ENCODE results near the gene RAPGEF5.

Gene RAPGEF5

DNA sequence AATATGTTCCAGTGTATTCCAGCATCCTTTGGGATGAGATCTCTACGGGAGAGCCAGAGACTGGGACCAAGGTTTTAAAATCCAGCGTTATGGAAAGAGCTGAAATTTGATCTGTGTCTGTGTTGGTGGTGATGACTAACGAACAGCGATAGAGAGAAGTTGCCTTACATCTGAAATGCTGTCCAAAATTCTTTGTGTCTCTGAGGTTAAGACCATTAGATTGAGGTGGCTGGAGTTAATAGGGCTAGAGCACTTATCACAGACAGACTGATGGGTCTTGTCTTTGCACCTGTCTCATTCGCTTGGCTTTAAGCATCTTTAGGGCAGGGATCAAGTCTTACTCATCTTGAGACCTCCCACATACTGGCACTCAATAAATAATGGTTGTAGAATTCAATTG is 41.0 kb upstream of the RAPGEF5 start:
- peaks cover 5% of the 10 kb centered on the region for H3K4me1 ChIP-seq (ENCODE audit: control insufficient read depth, insufficient read depth, low read length, poor library complexity, severe bottlenecking)

DNA sequence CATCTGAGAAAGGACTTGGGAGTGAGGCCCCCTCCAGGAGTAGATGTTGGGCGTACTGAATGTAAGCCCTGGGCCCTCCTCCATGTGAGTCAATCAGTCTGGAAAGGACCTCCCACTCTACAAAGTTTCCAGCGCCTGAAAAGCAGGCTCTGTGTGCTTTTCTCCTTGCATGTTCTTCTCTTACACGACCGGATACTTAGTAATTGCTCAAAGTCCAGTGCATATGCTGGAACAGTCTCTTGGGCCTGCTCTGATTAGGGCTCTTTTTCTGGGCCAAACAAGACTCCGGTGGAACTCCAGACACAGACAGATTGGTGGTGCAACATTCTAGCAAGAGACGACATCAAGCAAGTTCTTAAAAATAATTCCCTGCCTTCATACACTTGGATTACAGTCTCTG is 38.3 kb upstream of the RAPGEF5 start:
- DNase-seq, result no peak
- no peaks in the 10 kb centered on the region for H3K27me3 ChIP-seq (replicated peaks; ENCODE audit: control insufficient read depth, insufficient read depth, low read length, poor library complexity, severe bottlenecking)
- H3K36me3 ChIP-seq (ENCODE audit: control insufficient read depth, insufficient read depth, low read length), result no peaks in the 10 kb centered on the region
- H3K9me3 ChIP-seq (ENCODE audit: control insufficient read depth, low read length), result no peaks in the 10 kb centered on the region
- H3K4me3 ChIP-seq (ENCODE audit: insufficient read depth, low read depth, low read length, poor library complexity, severe bottlenecking), result no peak overlapping the region
- no peaks in the 10 kb centered on the region for H3K4me1 ChIP-seq (ENCODE audit: control insufficient read depth, insufficient read depth, low read length, poor library complexity, severe bottlenecking)
- no peak overlapping the region for H3K27ac ChIP-seq (ENCODE audit: insufficient read depth, low read length, poor library complexity, severe bottlenecking)

More for the DNA sequence above, 41.0 kb upstream of the RAPGEF5 start:
- H3K9me3 ChIP-seq (ENCODE audit: control insufficient read depth, low read length), result no peaks in the 10 kb centered on the region
- no peaks in the 10 kb centered on the region for H3K27me3 ChIP-seq (replicated peaks; ENCODE audit: control insufficient read depth, insufficient read depth, low read length, poor library complexity, severe bottlenecking)
- H3K27ac ChIP-seq (ENCODE audit: insufficient read depth, low read length, poor library complexity, severe bottlenecking), result no peak overlapping the region
- no peak overlapping the region for H3K4me3 ChIP-seq (ENCODE audit: insufficient read depth, low read depth, low read length, poor library complexity, severe bottlenecking)
- no peak for DNase-seq
- no peaks in the 10 kb centered on the region for H3K36me3 ChIP-seq (ENCODE audit: control insufficient read depth, insufficient read depth, low read length)

DNA sequence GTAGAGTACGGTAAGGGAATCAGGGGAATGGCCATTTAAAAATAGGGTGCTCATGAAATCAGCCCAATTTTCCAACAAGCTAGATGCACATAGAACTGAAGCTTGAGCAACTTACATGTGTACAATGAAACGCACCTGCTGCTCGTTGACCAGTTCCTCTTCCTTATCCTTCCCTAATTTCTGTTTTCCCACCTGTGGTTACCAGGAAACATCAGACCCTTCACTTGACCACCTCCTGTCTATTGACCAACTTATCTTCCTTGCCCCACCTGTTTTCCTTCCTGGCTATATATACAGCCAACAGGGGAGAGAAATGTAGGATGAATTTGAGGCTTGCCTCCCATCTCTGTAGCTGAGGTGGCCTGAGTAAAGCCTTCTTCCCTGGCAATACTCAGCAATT is 37.8 kb upstream of the RAPGEF5 start:
- no peaks in the 10 kb centered on the region for H3K36me3 ChIP-seq (ENCODE audit: control insufficient read depth, insufficient read depth, low read length)
- H3K4me1 ChIP-seq (ENCODE audit: control insufficient read depth, insufficient read depth, low read length, poor library complexity, severe bottlenecking), result no peaks in the 10 kb centered on the region
- H3K9me3 ChIP-seq (ENCODE audit: control insufficient read depth, low read length), result no peaks in the 10 kb centered on the region
- no peak for DNase-seq
- no peak overlapping the region for H3K27ac ChIP-seq (ENCODE audit: insufficient read depth, low read length, poor library complexity, severe bottlenecking)
- no peaks in the 10 kb centered on the region for H3K27me3 ChIP-seq (replicated peaks; ENCODE audit: control insufficient read depth, insufficient read depth, low read length, poor library complexity, severe bottlenecking)
- H3K4me3 ChIP-seq (ENCODE audit: insufficient read depth, low read depth, low read length, poor library complexity, severe bottlenecking), result no peak overlapping the region

DNA sequence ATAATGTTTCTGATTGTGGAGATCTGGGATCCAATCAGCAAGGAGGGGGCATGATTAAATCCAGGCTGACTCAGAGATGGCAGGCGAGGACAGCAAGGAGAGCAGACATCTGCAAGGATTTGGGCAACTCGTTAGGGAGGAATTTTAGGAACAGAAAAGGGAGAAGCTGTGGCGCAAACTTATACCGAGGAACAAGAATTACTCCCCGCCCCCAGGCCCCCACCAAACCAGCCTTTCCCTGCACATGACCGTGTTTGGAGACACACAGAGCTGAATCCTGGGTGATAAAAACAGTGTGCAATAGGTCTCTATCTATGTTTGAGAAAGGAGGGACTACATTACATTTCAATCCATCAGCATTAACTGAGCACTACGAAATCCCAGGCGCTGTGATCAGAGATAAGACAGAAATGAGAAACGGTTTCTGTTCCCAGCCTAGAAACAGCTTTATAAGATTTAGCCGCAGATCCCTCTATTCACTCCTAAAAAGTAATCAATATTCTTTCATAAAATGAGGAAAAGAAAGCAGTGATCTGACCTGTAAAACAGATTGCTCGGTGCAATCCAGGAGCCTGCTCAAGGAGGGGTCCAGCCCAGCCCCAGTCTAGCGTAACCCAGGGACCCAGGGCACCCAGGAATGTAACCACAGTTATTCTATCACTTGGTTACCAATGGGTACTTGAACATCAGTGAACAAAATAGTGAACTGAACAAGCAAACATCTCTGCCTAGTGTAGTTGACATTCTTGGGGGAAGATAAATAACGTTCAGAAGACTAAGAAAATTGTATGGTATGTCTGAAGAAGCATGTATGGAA is 37.2 kb upstream of the RAPGEF5 start:
- no peak for DNase-seq
- Histone ChIP-seq H3K36me3 (ENCODE audit: control insufficient read depth, insufficient read depth, low read length) (no peaks in the 10 kb centered on the region), H3K27ac (ENCODE audit: insufficient read depth, low read length, poor library complexity, severe bottlenecking) (no peak overlapping the region)

DNA sequence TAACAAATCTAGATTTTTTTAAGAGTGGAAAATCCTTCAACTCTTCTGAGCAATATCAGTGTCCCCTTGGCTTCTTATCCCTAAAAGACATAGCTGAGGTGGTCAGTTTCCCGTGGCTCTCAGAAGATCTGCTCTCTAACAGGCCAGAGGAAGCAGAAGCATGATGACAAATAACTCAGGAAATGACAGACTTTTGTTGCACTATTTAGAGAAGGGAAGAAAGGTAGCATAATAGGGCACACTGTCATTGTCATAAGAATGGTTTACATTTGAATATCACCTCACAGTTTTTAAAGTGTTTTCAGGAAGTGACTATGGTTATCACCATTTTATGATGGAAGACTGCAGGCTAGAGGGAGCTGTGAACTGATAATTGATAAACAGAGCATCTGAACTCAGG is 33.6 kb upstream of the RAPGEF5 start:
- no peak for DNase-seq
- Histone ChIP-seq H3K9me3 (ENCODE audit: control insufficient read depth, low read length) (no peaks in the 10 kb centered on the region), H3K4me3 (ENCODE audit: insufficient read depth, low read depth, low read length, poor library complexity, severe bottlenecking) (no peak overlapping the region), H3K27ac (ENCODE audit: insufficient read depth, low read length, poor library complexity, severe bottlenecking) (no peak overlapping the region), H3K27me3 (replicated peaks; ENCODE audit: control insufficient read depth, insufficient read depth, low read length, poor library complexity, severe bottlenecking) (no peaks in the 10 kb centered on the region), H3K4me1 (ENCODE audit: control insufficient read depth, insufficient read depth, low read length, poor library complexity, severe bottlenecking) (no peaks in the 10 kb centered on the region), H3K36me3 (ENCODE audit: control insufficient read depth, insufficient read depth, low read length) (no peaks in the 10 kb centered on the region)

More for the DNA sequence above, 37.2 kb upstream of the RAPGEF5 start:
- Histone ChIP-seq H3K4me3 (ENCODE audit: insufficient read depth, low read depth, low read length, poor library complexity, severe bottlenecking) (no peak overlapping the region), H3K27me3 (replicated peaks; ENCODE audit: control insufficient read depth, insufficient read depth, low read length, poor library complexity, severe bottlenecking) (no peaks in the 10 kb centered on the region), H3K4me1 (ENCODE audit: control insufficient read depth, insufficient read depth, low read length, poor library complexity, severe bottlenecking) (no peaks in the 10 kb centered on the region), H3K9me3 (ENCODE audit: control insufficient read depth, low read length) (no peaks in the 10 kb centered on the region)

DNA sequence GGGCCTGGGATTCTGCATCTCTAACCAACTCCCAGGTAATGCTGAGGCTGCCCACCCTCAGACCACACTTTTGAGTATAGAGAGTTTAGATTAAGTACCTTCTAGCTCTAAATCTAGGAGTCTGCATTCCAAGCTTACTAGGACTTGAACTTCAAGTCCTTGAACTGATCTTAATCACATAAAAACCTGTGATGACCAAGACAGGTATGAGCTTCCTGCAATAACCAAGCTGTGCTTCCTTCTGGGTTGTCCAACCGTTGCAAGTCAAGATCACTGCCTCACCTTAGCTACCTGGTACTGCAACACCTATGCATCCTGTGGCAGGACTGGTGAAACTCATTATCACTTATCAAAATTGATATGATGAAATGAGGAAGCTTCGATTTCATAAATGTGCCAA is 32.9 kb upstream of the RAPGEF5 start:
- no peaks in the 10 kb centered on the region for H3K9me3 ChIP-seq (ENCODE audit: control insufficient read depth, low read length)
- H3K36me3 ChIP-seq (ENCODE audit: control insufficient read depth, insufficient read depth, low read length), result no peaks in the 10 kb centered on the region
- H3K4me1 ChIP-seq (ENCODE audit: control insufficient read depth, insufficient read depth, low read length, poor library complexity, severe bottlenecking), result no peaks in the 10 kb centered on the region
- H3K27ac ChIP-seq (ENCODE audit: insufficient read depth, low read length, poor library complexity, severe bottlenecking), result no peak overlapping the region
- H3K4me3 ChIP-seq (ENCODE audit: insufficient read depth, low read depth, low read length, poor library complexity, severe bottlenecking), result no peak overlapping the region
- no peaks in the 10 kb centered on the region for H3K27me3 ChIP-seq (replicated peaks; ENCODE audit: control insufficient read depth, insufficient read depth, low read length, poor library complexity, severe bottlenecking)
- DNase-seq, result no peak

DNA sequence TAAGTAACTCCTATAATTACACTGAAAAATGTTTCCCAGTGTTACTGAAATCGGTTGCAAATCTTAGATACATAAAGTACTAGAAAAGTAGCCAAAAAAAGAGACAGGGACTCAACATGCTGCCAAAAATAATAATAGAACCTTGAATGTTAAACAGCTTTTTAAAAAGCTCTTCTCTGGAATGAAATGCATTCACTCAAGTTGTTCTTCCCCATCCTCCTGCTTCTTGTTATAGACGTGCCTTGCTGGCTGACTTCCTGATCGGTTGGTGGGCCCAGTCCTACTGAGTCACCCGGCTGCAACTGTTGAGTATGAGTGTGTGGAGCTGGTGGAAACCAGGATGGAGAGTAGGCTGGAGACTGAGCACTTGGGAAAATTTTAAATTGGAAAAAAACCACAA is 30.6 kb upstream of the RAPGEF5 start:
- Histone ChIP-seq H3K4me1 (ENCODE audit: control insufficient read depth, insufficient read depth, low read length, poor library complexity, severe bottlenecking) (no peaks in the 10 kb centered on the region), H3K36me3 (ENCODE audit: control insufficient read depth, insufficient read depth, low read length) (no peaks in the 10 kb centered on the region)
- no peak for DNase-seq

DNA sequence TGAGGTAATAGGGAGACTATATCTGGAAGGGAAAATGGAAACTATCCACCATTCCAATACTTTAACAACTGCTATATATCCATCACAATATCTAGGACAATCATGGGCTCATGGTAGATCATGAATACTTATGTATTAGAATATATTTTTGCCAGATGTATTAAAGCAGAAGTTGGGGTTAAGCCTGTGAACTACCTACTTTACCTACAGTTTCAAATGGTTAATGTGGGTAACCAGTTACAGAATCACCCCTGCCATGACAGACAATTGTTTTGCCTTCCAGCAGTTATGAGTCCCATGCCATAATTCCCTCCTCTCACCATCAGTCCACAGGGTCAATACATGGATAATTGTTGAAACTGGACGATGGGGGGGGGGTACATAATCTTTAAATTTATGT is 29.9 kb upstream of the RAPGEF5 start:
- H3K4me1 ChIP-seq (ENCODE audit: control insufficient read depth, insufficient read depth, low read length, poor library complexity, severe bottlenecking), result no peaks in the 10 kb centered on the region
- DNase-seq, result no peak
- no peak overlapping the region for H3K4me3 ChIP-seq (ENCODE audit: insufficient read depth, low read depth, low read length, poor library complexity, severe bottlenecking)
- no peaks in the 10 kb centered on the region for H3K9me3 ChIP-seq (ENCODE audit: control insufficient read depth, low read length)
- no peak overlapping the region for H3K27ac ChIP-seq (ENCODE audit: insufficient read depth, low read length, poor library complexity, severe bottlenecking)
- no peaks in the 10 kb centered on the region for H3K27me3 ChIP-seq (replicated peaks; ENCODE audit: control insufficient read depth, insufficient read depth, low read length, poor library complexity, severe bottlenecking)
- H3K36me3 ChIP-seq (ENCODE audit: control insufficient read depth, insufficient read depth, low read length), result no peaks in the 10 kb centered on the region

More for the DNA sequence above, 30.6 kb upstream of the RAPGEF5 start:
- no peaks in the 10 kb centered on the region for H3K9me3 ChIP-seq (ENCODE audit: control insufficient read depth, low read length)
- no peaks in the 10 kb centered on the region for H3K27me3 ChIP-seq (replicated peaks; ENCODE audit: control insufficient read depth, insufficient read depth, low read length, poor library complexity, severe bottlenecking)
- no peak overlapping the region for H3K4me3 ChIP-seq (ENCODE audit: insufficient read depth, low read depth, low read length, poor library complexity, severe bottlenecking)
- H3K27ac ChIP-seq (ENCODE audit: insufficient read depth, low read length, poor library complexity, severe bottlenecking), result no peak overlapping the region

DNA sequence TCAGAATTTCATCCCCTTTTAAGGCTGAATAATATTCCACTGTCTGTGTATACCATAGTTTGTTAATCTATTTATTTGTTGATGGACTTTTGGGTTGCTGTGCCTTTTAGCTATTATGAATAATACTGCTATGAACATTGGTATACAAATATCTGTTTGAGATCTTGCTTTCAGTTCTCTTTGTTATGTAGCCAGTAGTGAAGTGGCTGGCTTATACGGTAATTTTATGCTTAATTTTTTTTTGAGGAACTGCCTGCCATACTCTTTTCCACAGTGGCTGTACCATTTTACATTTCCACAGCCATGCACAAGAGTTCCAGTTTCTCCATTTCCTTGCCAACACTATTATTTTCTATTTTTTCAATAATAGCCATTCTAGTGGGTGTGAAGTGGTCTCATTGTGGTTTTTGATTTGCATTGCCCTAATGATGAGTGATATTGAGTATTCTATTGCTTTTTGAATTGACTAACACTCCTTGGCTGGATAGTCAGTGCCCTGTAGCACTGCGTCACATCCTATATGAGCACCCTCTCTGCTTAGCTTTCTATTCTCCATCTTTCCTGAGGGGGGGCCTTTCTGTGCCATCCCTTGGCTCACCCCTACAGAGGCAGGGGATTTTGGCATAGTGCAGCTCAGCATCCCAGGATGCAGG is 29.4 kb upstream of the RAPGEF5 start:
- H3K4me1 ChIP-seq (ENCODE audit: control insufficient read depth, insufficient read depth, low read length, poor library complexity, severe bottlenecking), result no peaks in the 10 kb centered on the region
- no peak for DNase-seq
- H3K27ac ChIP-seq (ENCODE audit: insufficient read depth, low read length, poor library complexity, severe bottlenecking), result no peak overlapping the region
- H3K36me3 ChIP-seq (ENCODE audit: control insufficient read depth, insufficient read depth, low read length), result no peaks in the 10 kb centered on the region
- H3K9me3 ChIP-seq (ENCODE audit: control insufficient read depth, low read length), result no peaks in the 10 kb centered on the region
- H3K27me3 ChIP-seq (replicated peaks; ENCODE audit: control insufficient read depth, insufficient read depth, low read length, poor library complexity, severe bottlenecking), result no peaks in the 10 kb centered on the region
- no peak overlapping the region for H3K4me3 ChIP-seq (ENCODE audit: insufficient read depth, low read depth, low read length, poor library complexity, severe bottlenecking)

DNA sequence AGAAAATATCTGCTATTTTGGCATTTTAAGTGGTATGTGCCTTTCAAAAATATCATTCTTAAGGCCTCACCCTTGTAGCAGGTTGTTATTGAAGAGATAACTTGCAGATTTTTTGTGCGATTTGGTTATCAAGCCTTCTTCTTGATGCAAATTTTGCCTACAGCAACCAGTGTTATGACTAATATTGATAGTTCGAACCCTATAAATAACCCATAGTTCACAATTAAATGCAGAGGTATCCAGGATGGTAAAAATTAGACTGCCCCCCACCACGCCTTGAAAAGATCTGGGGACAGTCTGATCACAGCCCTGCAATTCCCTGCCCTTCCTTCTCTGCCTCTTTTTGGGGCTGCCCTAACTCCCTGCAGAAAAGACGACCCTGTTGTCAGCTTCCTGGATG is 28.4 kb upstream of the RAPGEF5 start:
- no peaks in the 10 kb centered on the region for H3K4me1 ChIP-seq (ENCODE audit: control insufficient read depth, insufficient read depth, low read length, poor library complexity, severe bottlenecking)
- H3K27me3 ChIP-seq (replicated peaks; ENCODE audit: control insufficient read depth, insufficient read depth, low read length, poor library complexity, severe bottlenecking), result no peaks in the 10 kb centered on the region
- H3K27ac ChIP-seq (ENCODE audit: insufficient read depth, low read length, poor library complexity, severe bottlenecking), result no peak overlapping the region
- H3K4me3 ChIP-seq (ENCODE audit: insufficient read depth, low read depth, low read length, poor library complexity, severe bottlenecking), result no peak overlapping the region
- no peaks in the 10 kb centered on the region for H3K36me3 ChIP-seq (ENCODE audit: control insufficient read depth, insufficient read depth, low read length)
- no peaks in the 10 kb centered on the region for H3K9me3 ChIP-seq (ENCODE audit: control insufficient read depth, low read length)
- no peak for DNase-seq

Measured in effector memory CD4-positive, alpha-beta T cell (primary cell).